NCI-H1417 (cell line): ENCODE data around the gene OR2L13.
"Not testable (repeated sequence)": the region's sequence is repeated elsewhere in the genome, so short reads cannot be mapped to it uniquely, and the experiment has no call there.

Source experiments
- DNase-seq, 3 experiments: peaks; one replicate each; lab custom pipeline; 2025; lab: John Stamatoyannopoulos, UW

Gene OR2L13

DNA sequence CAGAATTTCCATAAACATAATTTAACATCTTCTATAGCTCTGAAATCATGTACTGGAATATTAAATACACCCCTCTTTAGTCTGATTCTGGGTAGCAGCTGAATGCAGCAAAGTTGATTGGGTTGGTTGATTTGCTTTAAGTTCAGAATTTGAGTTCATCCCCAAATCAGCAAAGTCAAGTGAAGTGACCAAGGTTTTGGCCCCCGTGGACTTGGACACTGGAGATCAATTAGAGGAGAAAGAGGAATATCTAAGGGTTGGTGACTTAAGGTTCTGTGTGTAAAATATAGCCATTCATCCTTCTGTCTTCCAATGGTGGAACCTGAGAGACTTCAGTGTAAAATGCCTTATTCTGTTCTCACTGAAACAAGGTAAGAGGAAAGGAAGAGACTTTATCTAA lies at the start of gene OR2L13:
Gene OR2L13 (plus strand): TSS at position 301 of the 400 bp plus-strand sequence. CDS start 4,192 bp downstream, outside the sequence.
- no peak for DNase-seq

DNA sequence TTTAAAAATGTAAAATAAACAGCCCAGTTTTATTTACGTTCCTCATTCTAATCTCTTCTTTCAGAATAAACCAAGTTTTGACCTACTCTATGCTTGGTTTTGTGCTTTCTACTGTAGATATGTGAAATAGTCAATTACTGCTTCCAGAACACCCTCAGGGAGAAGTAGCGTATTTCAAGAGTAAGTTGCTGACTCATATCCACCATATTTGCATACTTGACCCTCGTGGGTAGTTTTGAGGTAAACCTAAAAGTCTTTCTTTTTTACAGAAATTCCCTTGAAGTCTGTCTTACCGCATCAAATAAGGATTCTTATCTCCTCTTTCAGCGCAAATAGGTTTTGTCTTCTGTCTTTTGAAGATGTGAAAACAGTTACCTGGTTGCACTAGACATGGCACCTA lies 49.8 kb upstream of the OR2L13 start:
- no peak for DNase-seq

DNA sequence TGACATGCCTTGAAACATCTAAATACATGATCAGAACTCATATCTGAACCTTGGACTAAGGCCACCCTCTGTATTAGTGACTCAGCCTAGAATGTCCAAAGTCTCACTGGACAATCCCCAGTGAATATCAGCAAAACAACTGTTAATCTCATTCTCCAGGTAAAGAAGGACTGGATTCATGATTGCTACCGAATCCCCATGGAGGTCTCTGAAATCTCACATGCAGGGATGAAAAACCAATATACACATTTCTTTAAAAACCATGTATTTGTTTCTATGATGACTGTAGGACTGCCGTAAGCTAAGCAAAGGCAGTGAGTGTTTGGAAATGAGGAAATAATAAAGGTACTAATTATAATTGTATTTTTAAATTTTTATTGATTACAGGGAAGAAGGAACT lies 48.4 kb upstream of the OR2L13 start, which contains the start of gene OR2L3:
Gene OR2L3 (plus strand): TSS at position 301 of the 400 bp plus-strand sequence. CDS start 13,846 bp downstream, outside the sequence.
- DNase-seq, result no peak

DNA sequence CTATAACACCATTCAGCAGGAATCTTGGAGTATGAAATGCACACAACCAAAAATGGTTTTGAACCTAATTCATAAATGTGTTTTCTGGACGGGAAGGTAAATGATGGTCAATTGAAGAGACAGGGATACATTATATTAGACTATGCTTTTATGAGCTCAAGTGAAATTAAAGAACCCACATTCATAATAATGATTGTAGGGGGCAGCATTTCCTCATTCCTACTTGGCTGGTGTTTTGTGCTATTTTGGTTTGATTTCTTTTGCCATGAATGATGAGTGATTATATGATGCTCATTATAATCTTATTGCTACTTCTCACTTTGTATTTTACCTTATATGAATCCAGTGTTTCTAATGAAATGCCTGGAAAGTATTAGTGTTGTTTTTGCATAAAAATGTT lies 48.0 kb upstream of the OR2L13 start:
- no peak for DNase-seq

DNA sequence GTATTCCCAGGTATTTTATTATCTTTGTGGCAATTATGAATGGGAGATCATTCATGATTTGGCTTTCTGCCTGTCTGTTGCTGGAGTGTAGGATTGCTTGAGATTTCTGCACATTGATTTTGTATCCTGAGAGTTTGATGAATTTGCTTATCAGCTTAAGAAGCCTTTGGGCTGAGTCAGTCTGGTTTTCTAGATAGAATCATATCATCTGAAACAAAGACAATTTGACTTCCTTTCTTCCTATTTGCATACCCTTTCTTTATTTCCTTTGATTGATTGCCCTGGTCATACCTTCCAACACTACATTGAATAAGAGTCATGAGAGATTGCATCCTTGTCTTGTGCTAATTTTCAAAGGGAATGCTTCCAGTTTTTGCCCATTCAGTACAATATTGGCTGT lies 40.3 kb upstream of the OR2L13 start:
- no peak for DNase-seq

DNA sequence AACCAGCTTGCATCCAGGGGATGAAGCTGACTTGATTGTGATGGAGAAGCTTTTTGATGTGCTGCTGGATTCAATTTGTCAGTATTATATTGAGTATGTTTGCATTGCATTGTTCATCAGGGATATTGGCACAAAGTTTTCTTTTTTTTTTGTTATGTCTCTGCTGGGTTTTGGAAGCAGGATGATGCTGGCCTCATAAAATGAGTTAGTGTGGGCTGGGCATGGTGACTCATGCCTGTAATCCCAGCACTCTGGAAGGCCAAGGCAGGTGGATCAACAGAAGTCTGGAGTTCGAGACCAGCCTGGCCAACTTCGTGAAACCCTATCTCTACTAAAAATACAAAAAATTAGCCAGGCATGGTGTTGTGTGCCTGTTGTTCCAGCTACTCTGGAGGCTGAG lies 39.7 kb upstream of the OR2L13 start:
- no peak for DNase-seq

DNA sequence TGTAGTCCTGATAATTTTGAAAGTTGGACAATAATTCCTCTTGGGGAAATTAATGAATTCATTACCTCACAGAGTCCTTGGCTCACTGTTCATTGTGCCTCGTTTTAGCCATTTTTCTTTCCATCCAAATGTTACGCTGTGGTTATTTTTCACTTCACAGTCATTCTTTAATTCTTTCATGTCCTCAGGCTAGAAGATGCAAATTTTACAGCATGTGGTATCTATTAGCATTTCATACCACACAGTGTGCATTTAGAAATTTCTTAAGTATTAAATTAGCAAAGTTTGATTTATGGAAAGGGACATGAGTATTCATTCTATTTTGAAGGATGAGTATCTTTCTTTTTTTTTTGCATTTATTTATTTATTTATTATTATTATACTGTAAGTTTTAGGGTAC lies 29.9 kb upstream of the OR2L13 start:
- no peak for DNase-seq

DNA sequence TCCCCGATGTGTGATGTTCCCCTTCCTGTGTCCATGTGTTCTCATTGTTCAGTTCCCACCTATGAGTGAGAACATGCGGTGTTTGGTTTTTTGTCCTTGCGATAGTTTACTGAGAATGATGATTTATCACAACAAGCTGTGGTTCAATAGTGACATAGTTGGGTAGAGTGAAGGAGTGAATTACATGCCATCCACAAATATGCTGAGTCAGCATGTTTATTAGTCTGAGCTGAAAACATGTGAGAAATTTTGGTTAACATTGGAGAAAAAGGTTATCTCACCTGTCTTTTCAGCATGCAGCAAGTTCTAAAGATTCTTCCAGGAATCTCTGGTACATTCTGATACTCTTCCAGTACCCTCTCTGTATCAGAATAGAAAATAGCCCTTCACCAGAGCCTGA lies 29.4 kb upstream of the OR2L13 start:
- no peak for DNase-seq

- not testable (repeated sequence) for DNase-seq
Observed at GRCh38 chr1:248083864-248084263, 11.1 kb upstream of the OR2L13 start.

DNA sequence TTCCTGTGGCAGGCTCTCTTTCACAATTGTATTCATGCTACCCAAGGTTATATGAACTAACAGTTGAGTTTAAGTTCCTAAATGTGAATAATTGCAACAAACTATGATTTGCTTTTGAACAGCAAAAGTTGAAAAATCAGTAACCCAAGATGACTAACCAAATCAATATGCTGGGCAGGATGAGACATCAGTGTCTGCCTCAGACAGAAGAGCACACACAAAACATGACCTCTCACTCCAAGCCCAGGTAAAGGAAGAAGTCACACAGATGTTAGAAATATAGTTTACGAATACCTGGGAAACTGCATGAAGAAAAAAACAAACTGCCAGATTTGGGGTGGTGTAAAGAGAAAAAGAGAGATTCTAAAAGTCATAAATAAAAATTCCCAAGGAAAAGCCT lies 3.5 kb downstream of the OR2L13 start:
- DNase-seq, result no peak

DNA sequence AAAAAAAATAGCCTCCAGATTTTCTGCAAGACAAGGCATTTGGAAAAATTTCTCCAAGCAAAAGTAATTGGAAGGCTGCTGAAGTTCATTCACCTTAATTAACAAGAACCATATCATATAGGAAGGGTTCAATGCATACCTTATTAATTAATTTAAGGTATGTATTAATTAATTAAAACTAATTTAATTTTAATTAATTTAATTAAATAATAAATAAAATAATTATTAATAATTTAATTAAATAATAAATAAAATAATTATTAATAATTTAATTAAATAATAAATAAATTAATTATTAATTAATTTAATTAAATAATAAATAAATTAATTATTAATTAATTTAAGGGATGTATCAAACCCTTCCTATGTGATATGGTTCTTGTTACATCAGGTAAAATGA lies 7.9 kb downstream of the OR2L13 start:
- DNase-seq, result no peak

GRCh38 chr1:248111157-248111556 lies 16.2 kb downstream of the OR2L13 start:
- DNase-seq, result no peak

- DNase-seq, result no peak
Observed at GRCh38 chr1:248114890-248115289, 19.9 kb downstream of the OR2L13 start.

DNA sequence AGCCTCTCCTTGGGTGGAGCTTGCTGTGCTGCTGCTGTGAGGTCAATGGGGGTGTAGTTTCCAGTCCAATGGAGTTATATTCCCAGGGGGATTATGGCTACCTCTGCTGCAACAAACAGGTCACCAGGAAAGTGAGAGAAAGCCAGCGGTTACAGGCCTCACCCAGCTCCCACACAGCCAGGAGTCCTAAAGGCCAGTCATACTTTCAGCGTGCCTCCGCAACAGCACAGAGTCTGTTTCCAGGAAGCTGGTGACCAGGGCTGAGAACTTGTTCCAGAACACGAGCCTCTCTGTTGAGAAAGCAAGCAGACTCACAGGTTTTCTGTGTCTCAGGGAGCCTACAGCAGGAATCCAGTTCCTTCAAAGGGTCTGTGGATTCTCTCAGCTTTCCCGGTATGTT lies 32.7 kb downstream of the OR2L13 start:
- DNase-seq, result no peak

DNA sequence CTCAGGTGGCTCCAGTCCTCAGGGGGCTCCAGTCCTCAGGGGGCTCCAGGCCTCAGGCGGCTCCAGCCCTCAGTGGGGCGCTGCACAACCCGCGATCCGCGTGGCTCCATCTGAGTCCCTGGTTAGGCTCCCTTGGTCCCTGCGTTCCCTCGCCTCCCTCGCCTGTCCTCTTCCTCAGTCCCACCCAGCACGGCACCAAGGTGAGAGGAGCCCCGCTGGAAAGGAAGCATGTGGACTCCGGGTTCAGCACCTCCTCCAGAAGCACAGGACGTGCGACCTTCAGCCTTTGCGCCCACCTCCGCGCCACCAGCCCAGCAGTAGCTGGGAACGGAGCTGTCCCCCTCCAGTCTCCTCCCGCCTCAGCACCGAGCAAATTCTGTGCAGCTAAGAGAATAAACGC lies 41.8 kb downstream of the OR2L13 start:
- DNase-seq, result no peak

DNA sequence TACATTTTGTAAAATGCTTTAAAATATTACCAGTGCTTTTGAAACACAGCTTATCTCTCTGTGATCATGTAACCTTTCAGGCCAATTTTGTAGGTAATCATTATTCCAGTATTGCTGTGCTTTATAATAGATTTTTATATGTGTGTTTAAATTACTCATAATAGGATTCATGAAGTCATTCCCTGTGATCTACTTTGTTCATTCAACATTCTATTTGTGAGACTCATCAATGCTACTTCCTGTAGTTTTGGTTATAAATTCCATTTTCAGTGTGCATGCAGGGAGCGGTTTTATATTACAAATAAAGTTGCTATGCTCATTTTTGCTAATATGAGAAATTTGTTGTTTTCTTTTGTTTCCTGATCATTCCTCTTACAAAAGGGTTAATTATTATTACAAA lies 45.9 kb downstream of the OR2L13 start:
- DNase-seq, result no peak

DNA sequence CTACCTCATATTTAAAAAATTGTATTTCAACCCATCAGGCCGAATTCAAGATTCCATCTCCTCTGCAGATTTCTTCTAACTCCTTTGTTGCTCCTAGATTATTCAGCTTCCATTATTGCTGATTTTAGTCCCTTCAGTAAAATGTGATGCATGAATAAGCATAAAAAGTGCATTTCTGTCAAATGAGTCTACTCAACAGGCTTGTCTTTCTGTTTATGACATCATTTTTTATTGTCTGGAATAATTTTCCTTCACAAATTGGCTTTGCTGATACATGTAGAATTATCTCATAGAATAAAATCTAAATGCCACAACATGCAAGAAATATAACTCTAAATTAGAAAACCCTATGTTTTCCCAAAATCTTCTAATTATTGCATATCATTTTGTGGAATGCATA lies 48.3 kb downstream of the OR2L13 start:
- no peak for DNase-seq

- no peak for DNase-seq
Observed at GRCh38 chr1:248144513-248145198, 49.7 kb downstream of the OR2L13 start, which contains the start of gene OR2M5. TSS of gene OR2M5 (plus strand) at chr1:248145148. CDS start at chr1:248145148, 0 bp downstream.
